H1 (cell line): ENCODE measurements around the gene LRRC56.

ENCODE experiments used
- ATF2 ChIP-seq: IDR thresholded peaks from 2 replicates; pipeline ENCODE4 v1.6.1; 2012; ENCODE audit warnings: low read length, inconsistent platforms
- CBX5 ChIP-seq: fragments of 300-800, 300-1000 bp; sonication (generic); IDR thresholded peaks from 2 replicates; pipeline ENCODE4 v1.7.1; 2016; ENCODE audit warnings: antibody characterized with exemption, low read length, low read depth
- CTCF ChIP-seq, 3 experiments: IDR thresholded peaks; 1 replicate in 2 of 3; 2 replicates in 1 of 3; pipeline versions ENCODE4 v1.5.1 to v1.6.1; 2011; ENCODE audit warnings: low read length in 3 of 3, mild to moderate bottlenecking in 3 of 3, inconsistent platforms in 2 of 3, low read depth in 1 of 3, moderate library complexity in 1 of 3; ENCODE audit not compliant: insufficient read depth in 1 of 3; ENCODE audit errors: control extremely low read depth in 1 of 3
- EP300 ChIP-seq, 2 experiments: IDR thresholded peaks; 1 replicate in 1 of 2; 2 replicates in 1 of 2; pipeline ENCODE4 v1.6.1; 2011 to 2012; ENCODE audit warnings: low read depth in 2 of 2, low read length in 2 of 2, mild to moderate bottlenecking in 2 of 2, borderline replicate concordance in 1 of 2, inconsistent platforms in 1 of 2, moderate library complexity in 1 of 2
- EZH2 ChIP-seq: fragments of 200-600 bp; sonication (generic); IDR thresholded peaks from 2 replicates; pipeline ENCODE4 v1.7.1; 2012; ENCODE audit warnings: low read depth, mild to moderate bottlenecking, moderate library complexity, low read length, inconsistent platforms; ENCODE audit not compliant: severe bottlenecking
- HDAC6 ChIP-seq: IDR thresholded peaks from one replicate; pipeline ENCODE4 v1.7.1; 2012; ENCODE audit warnings: low read depth, mild to moderate bottlenecking, inconsistent platforms, low read length, moderate library complexity
- MAX ChIP-seq: IDR thresholded peaks from 2 replicates; pipeline ENCODE4 v1.6.1; 2012; ENCODE audit warnings: inconsistent platforms
- PHF8 ChIP-seq: fragments of 200-600 bp; sonication (generic); conservative IDR thresholded peaks from 2 replicates; pipeline ENCODE4 v1.7.1; 2012; ENCODE audit warnings: low read depth, mild to moderate bottlenecking, inconsistent platforms, low read length, moderate library complexity
- POLR2A ChIP-seq, 2 experiments: IDR thresholded peaks; 1 replicate in 1 of 2; 2 replicates in 1 of 2; pipeline ENCODE4 v1.6.1; 2011; ENCODE audit warnings: low read depth in 2 of 2, low read length in 2 of 2, mild to moderate bottlenecking in 2 of 2; ENCODE audit errors: control extremely low read depth in 1 of 2
- POLR2AphosphoS5 ChIP-seq: IDR thresholded peaks from 2 replicates; pipeline ENCODE4 v1.6.1; 2011; ENCODE audit warnings: low read depth, low read length
- RAD21 ChIP-seq, 2 experiments: IDR thresholded peaks in 1 of 2; conservative IDR thresholded peaks in 1 of 2; 2 replicates each; pipeline ENCODE4 v1.6.1; 2011; ENCODE audit warnings: low read depth in 2 of 2, low read length in 2 of 2, improper control_type of control experiment in 1 of 2, inconsistent platforms in 1 of 2, mild to moderate bottlenecking in 1 of 2, moderate library complexity in 1 of 2
- RBBP5 ChIP-seq: IDR thresholded peaks from 2 replicates; pipeline ENCODE4 v1.7.1; 2012; ENCODE audit warnings: low read depth, mild to moderate bottlenecking, inconsistent platforms, low read length, moderate library complexity, borderline replicate concordance
- TAF1 ChIP-seq: IDR thresholded peaks from 2 replicates; pipeline ENCODE4 v1.6.1; 2011; ENCODE audit warnings: mild to moderate bottlenecking, low read depth, low read length

GRCh38 chr11:601573-602245 lies 64.4 kb downstream of the LRRC56 start:
- no peak for TF ChIP-seq RBBP5
- TF ChIP-seq POLR2A (IDR thresholded peaks at IDR 0.05; ENCODE audit: control extremely low read depth in 1 of 2, low read depth in 2 of 2, low read length in 2 of 2) = no peak
- TF ChIP-seq ATF2 = no peak
- TF ChIP-seq CTCF (IDR thresholded peaks at IDR 0.05; ENCODE audit: control extremely low read depth in 1 of 3, insufficient read depth in 1 of 3, low read depth in 1 of 3, low read length in 3 of 3) = no peak
- TF ChIP-seq CBX5 = no peak
- TF ChIP-seq TAF1 = no peak
- TF ChIP-seq MAX = no peak
- TF ChIP-seq PHF8 = no peak
- TF ChIP-seq EP300 (IDR thresholded peaks at IDR 0.05; ENCODE audit: borderline replicate concordance in 1 of 2, low read depth in 2 of 2, low read length in 2 of 2) = no peak
- TF ChIP-seq EZH2 = no peak
- no peak for TF ChIP-seq HDAC6
- no peak for TF ChIP-seq POLR2AphosphoS5
- no peak for TF ChIP-seq RAD21 (IDR thresholded peaks at IDR 0.05 in 1 of 2, conservative IDR thresholded peaks at IDR 0.05 in 1 of 2; ENCODE audit: low read depth in 2 of 2, low read length in 2 of 2)
